Pons (tissue), 1 donor: ENCODE measurements around the gene RNASEH2A.

ENCODE experiments used
- DNase-seq: peaks from one replicate; pipeline ENCODE4 v3.0.0-alpha.2; 2016; ENCODE audit warnings: low spot score

Gene RNASEH2A

GRCh38 chr19:12806242-12807081 is at the start of gene RNASEH2A:
Gene RNASEH2A (plus strand): TSS chr19:12806584. CDS start chr19:12806674, 90 bp downstream.
- DNase-seq, result peak; percentile 82

- no peak for DNase-seq
Observed at GRCh38 chr19:12757544-12758274, 48.7 kb upstream of the RNASEH2A start.

GRCh38 chr19:12759686-12760085 is 46.7 kb upstream of the RNASEH2A start:
- DNase-seq, result no peak

GRCh38 chr19:12763100-12763499 is 43.3 kb upstream of the RNASEH2A start:
- DNase-seq, result no peak

GRCh38 chr19:12764698-12765097 is 41.7 kb upstream of the RNASEH2A start:
- no peak for DNase-seq

GRCh38 chr19:12766051-12766521 is 40.3 kb upstream of the RNASEH2A start:
- DNase-seq, result no peak

- DNase-seq, result no peak
Observed at GRCh38 chr19:12767150-12767549, 39.2 kb upstream of the RNASEH2A start.

- no peak for DNase-seq
Observed at GRCh38 chr19:12767666-12768065, 38.7 kb upstream of the RNASEH2A start.

GRCh38 chr19:12769689-12770088 is 36.7 kb upstream of the RNASEH2A start:
- no peak for DNase-seq

- DNase-seq, result no peak
Observed at GRCh38 chr19:12770922-12771321, 35.5 kb upstream of the RNASEH2A start.

- DNase-seq, result no peak
Observed at GRCh38 chr19:12772323-12772722, 34.1 kb upstream of the RNASEH2A start.

GRCh38 chr19:12773571-12773970 is 32.8 kb upstream of the RNASEH2A start:
- no peak for DNase-seq

GRCh38 chr19:12774588-12775555 is 31.5 kb upstream of the RNASEH2A start, which contains the start of gene HOOK2:
Gene HOOK2 (minus strand): TSS chr19:12775552. CDS start chr19:12775449, 103 bp downstream.
- peak; percentile 20 for DNase-seq

- no peak for DNase-seq
Observed at GRCh38 chr19:12777217-12778016, 29.0 kb upstream of the RNASEH2A start.

GRCh38 chr19:12778017-12778904 is 28.1 kb upstream of the RNASEH2A start:
- DNase-seq, result no peak

- DNase-seq, result no peak
Observed at GRCh38 chr19:12778905-12779161, 27.6 kb upstream of the RNASEH2A start.

GRCh38 chr19:12779162-12779993 is 27.0 kb upstream of the RNASEH2A start:
- no peak for DNase-seq

- no peak for DNase-seq
Observed at GRCh38 chr19:12782174-12782423, 24.3 kb upstream of the RNASEH2A start.
